ENCODE results near the gene MPV17L2. TPM values are rescaled to one million over a fixed set of nuclear protein-coding genes. Genes with fewer than 3 reads are reported as not detected.

MPV17L2 gene
- total and polyA plus RNA-seq, 2 experiments from 2014 or later = 38.7 to 81.3 TPM

- TF ChIP-seq, protein P1, sequence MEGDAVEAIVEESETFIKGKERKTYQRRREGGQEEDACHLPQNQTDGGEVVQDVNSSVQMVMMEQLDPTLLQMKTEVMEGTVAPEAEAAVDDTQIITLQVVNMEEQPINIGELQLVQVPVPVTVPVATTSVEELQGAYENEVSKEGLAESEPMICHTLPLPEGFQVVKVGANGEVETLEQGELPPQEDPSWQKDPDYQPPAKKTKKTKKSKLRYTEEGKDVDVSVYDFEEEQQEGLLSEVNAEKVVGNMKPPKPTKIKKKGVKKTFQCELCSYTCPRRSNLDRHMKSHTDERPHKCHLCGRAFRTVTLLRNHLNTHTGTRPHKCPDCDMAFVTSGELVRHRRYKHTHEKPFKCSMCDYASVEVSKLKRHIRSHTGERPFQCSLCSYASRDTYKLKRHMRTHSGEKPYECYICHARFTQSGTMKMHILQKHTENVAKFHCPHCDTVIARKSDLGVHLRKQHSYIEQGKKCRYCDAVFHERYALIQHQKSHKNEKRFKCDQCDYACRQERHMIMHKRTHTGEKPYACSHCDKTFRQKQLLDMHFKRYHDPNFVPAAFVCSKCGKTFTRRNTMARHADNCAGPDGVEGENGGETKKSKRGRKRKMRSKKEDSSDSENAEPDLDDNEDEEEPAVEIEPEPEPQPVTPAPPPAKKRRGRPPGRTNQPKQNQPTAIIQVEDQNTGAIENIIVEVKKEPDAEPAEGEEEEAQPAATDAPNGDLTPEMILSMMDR (conservative IDR thresholded peaks at IDR 0.05; ENCODE audit: low read depth in 2 of 2) = no peak
- TF ChIP-seq NANOG (IDR thresholded peaks at IDR 0.05; ENCODE audit: borderline replicate concordance) = no peak
- no peak for TF ChIP-seq STAT1 (IDR thresholded peaks at IDR 0.05; ENCODE audit: unreplicated experiment)
- TF ChIP-seq ZNF114 (CRISPR knock-in tag; IDR thresholded peaks at IDR 0.05) = no peak
- TF ChIP-seq JUNB (IDR thresholded peaks at IDR 0.05; ENCODE audit: unreplicated experiment) = no peak
- no peak for TF ChIP-seq ETS1 (IDR thresholded peaks at IDR 0.05)
Observed at GRCh38 chr19:18230941-18231734, 38.1 kb downstream of the MPV17L2 start (continued).

GRCh38 chr19:18231775-18232174 is 38.8 kb downstream of the MPV17L2 start:
- peaks cover 38% of the 10 kb centered on the region for H3K4me1 Mint-ChIP-seq
- Histone ChIP-seq H3K4me2 (peak overlapping the region; percentile 95), H3K4me1 (ENCODE audit: insufficient read depth) (peaks cover 21% of the 10 kb centered on the region), H3K4me3 (peak overlapping the region; percentile 72), H3K36me3 (ENCODE audit: insufficient read depth) (no peaks in the 10 kb centered on the region), H3F3A (replicated peaks; ENCODE audit: low read depth) (peaks cover 43% of the 10 kb centered on the region), H3K27ac (ENCODE audit: low read depth) (peak overlapping the region; percentile 88; the same call in 1 of the 2 replicates), H3K9me2 (ENCODE audit: insufficient read depth) (no peaks in the 10 kb centered on the region), H3K79me2 (replicated peaks; ENCODE audit: insufficient read depth) (no peaks in the 10 kb centered on the region), H3K27me3 (ENCODE audit: insufficient read depth) (peaks cover 7% of the 10 kb centered on the region), H4K20me1 (replicated peaks; ENCODE audit: insufficient read depth) (no peaks in the 10 kb centered on the region), H2AFZ (no peak overlapping the region)
- peak; percentile 77 for DNase-seq (ENCODE audit: low spot score)
- peaks cover 39% of the 10 kb centered on the region for H3K27me3 Mint-ChIP-seq (ENCODE audit: insufficient read depth, low read depth, poor library complexity)
- no peaks in the 10 kb centered on the region; the same call in 1 of the 3 replicates for H3K9me3 Mint-ChIP-seq
- peak overlapping the region; percentile 94; the same call in 1 of the 2 replicates for H3K27ac Mint-ChIP-seq
- peak; percentile 32 for ATAC-seq
- peak overlapping the region; percentile 80 for H3K4me3 Mint-ChIP-seq
- H3K36me3 Mint-ChIP-seq (ENCODE audit: low read depth) = no peaks in the 10 kb centered on the region; the same call in 1 of the 3 replicates
- no peak for TF ChIP-seq JUNB (IDR thresholded peaks at IDR 0.05; ENCODE audit: unreplicated experiment)
- no peak for TF ChIP-seq EZH2phosphoT487 (IDR thresholded peaks at IDR 0.05; ENCODE audit: unreplicated experiment)
- TF ChIP-seq ZNF331 (CRISPR knock-in tag; IDR thresholded peaks at IDR 0.05; ENCODE audit: low read depth) = no peak
- TF ChIP-seq ZNF114 (CRISPR knock-in tag; IDR thresholded peaks at IDR 0.05) = no peak
- no peak for TF ChIP-seq ETS1 (IDR thresholded peaks at IDR 0.05)
- no peak for TF ChIP-seq EZH2 (IDR thresholded peaks at IDR 0.05; ENCODE audit: low read depth, unreplicated experiment)
- TF ChIP-seq NANOG (IDR thresholded peaks at IDR 0.05; ENCODE audit: borderline replicate concordance) = no peak
- TF ChIP-seq, protein P1 (conservative IDR thresholded peaks at IDR 0.05; ENCODE audit: low read depth in 2 of 2) = no peak
- TF ChIP-seq REST (IDR thresholded peaks at IDR 0.05; ENCODE audit: unreplicated experiment) = no peak

Measured in GM23338 (cell line).